ENCODE results near the gene CRYGN.

Gene CRYGN

GRCh38 chr7:151382079-151382885 is 57.7 kb downstream of the CRYGN start:
- no peak for DNase-seq (ENCODE audit: low read depth, low spot score)
- 0 out of 2 replicates have a peak, but pooled peaks cover 3% of the 10 kb centered on the region for H3K36me3 ChIP-seq (ENCODE audit: control insufficient read depth, insufficient read depth, low read length)
- peaks cover 2% of the 10 kb centered on the region; the same call in 1 of the 2 replicates for H3K4me1 ChIP-seq (ENCODE audit: control insufficient read depth, insufficient read depth, low read length)
- H3K27ac ChIP-seq (ENCODE audit: low read length): no peak overlapping the region
- peaks cover 5% of the 10 kb centered on the region; the same call in 1 of the 2 replicates for H3K27me3 ChIP-seq (ENCODE audit: control insufficient read depth, insufficient read depth, low read length)
- no CpG with 5 or more reads among the region's 37 CpGs for WGBS (ENCODE audit: insufficient coverage, insufficient read length)
- H3K4me3 ChIP-seq (ENCODE audit: low read length): peak overlapping the region; percentile 35; the same call in 1 of the 2 replicates
- no peaks in the 10 kb centered on the region for H3K9me3 ChIP-seq (ENCODE audit: control insufficient read depth, insufficient read depth, low read length)

GRCh38 chr7:151381348-151382078 is 58.4 kb downstream of the CRYGN start:
- Histone ChIP-seq H3K4me1 (ENCODE audit: control insufficient read depth, insufficient read depth, low read length) (peaks cover 2% of the 10 kb centered on the region; the same call in 1 of the 2 replicates), H3K4me3 (ENCODE audit: low read length) (peak overlapping the region; percentile 35; the same call in 1 of the 2 replicates), H3K9me3 (ENCODE audit: control insufficient read depth, insufficient read depth, low read length) (no peaks in the 10 kb centered on the region), H3K36me3 (ENCODE audit: control insufficient read depth, insufficient read depth, low read length) (0 out of 2 replicates have a peak, but pooled peaks cover 6% of the 10 kb centered on the region), H3K27me3 (ENCODE audit: control insufficient read depth, insufficient read depth, low read length) (peaks cover 5% of the 10 kb centered on the region; the same call in 1 of the 2 replicates), H3K27ac (ENCODE audit: low read length) (no peak overlapping the region)
- no CpG with 5 or more reads among the region's 83 CpGs for WGBS (ENCODE audit: insufficient coverage, insufficient read length)
- DNase-seq (ENCODE audit: low read depth, low spot score): no peak

DNA sequence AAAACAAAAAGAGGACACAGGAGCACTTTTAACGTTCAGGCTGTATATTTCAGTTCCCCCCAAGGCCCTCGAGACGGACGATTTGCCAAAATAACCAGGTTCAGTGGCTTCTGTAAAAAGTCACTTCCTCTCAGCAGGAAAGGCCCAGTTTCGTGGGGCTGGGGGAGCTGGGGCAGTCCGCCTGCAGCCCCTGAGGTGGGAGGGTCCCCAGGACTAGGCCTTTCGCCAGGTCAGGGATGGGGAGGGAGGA is 58.9 kb downstream of the CRYGN start:
- Histone ChIP-seq H3K9me3 (ENCODE audit: control insufficient read depth, insufficient read depth, low read length) (no peaks in the 10 kb centered on the region), H3K27ac (ENCODE audit: low read length) (no peak overlapping the region), H3K27me3 (ENCODE audit: control insufficient read depth, insufficient read depth, low read length) (peaks cover 5% of the 10 kb centered on the region; the same call in 1 of the 2 replicates), H3K4me1 (ENCODE audit: control insufficient read depth, insufficient read depth, low read length) (peaks cover 2% of the 10 kb centered on the region; the same call in 1 of the 2 replicates), H3K4me3 (ENCODE audit: low read length) (peak overlapping the region; percentile 35; the same call in 1 of the 2 replicates), H3K36me3 (ENCODE audit: control insufficient read depth, insufficient read depth, low read length) (0 out of 2 replicates have a peak, but pooled peaks cover 9% of the 10 kb centered on the region)
- DNase-seq (ENCODE audit: low read depth, low spot score): no peak
- no CpG with 5 or more reads among the region's 7 CpGs for WGBS (ENCODE audit: insufficient coverage, insufficient read length)

- peaks cover 2% of the 10 kb centered on the region; the same call in 1 of the 2 replicates for H3K4me1 ChIP-seq (ENCODE audit: control insufficient read depth, insufficient read depth, low read length)
- no peak overlapping the region for H3K27ac ChIP-seq (ENCODE audit: low read length)
- H3K9me3 ChIP-seq (ENCODE audit: control insufficient read depth, insufficient read depth, low read length): no peaks in the 10 kb centered on the region
- peaks cover 5% of the 10 kb centered on the region; the same call in 1 of the 2 replicates for H3K27me3 ChIP-seq (ENCODE audit: control insufficient read depth, insufficient read depth, low read length)
- WGBS (ENCODE audit: insufficient coverage, insufficient read length): no CpG with 5 or more reads among the region's 32 CpGs
- H3K36me3 ChIP-seq (ENCODE audit: control insufficient read depth, insufficient read depth, low read length): 0 out of 2 replicates have a peak, but pooled peaks cover 9% of the 10 kb centered on the region
- no peak overlapping the region for H3K4me3 ChIP-seq (ENCODE audit: low read length)
- DNase-seq (ENCODE audit: low read depth, low spot score): no peak
These were observed 59.5 kb downstream of the CRYGN start for GRCh38 chr7:151380199-151381097.

DNA sequence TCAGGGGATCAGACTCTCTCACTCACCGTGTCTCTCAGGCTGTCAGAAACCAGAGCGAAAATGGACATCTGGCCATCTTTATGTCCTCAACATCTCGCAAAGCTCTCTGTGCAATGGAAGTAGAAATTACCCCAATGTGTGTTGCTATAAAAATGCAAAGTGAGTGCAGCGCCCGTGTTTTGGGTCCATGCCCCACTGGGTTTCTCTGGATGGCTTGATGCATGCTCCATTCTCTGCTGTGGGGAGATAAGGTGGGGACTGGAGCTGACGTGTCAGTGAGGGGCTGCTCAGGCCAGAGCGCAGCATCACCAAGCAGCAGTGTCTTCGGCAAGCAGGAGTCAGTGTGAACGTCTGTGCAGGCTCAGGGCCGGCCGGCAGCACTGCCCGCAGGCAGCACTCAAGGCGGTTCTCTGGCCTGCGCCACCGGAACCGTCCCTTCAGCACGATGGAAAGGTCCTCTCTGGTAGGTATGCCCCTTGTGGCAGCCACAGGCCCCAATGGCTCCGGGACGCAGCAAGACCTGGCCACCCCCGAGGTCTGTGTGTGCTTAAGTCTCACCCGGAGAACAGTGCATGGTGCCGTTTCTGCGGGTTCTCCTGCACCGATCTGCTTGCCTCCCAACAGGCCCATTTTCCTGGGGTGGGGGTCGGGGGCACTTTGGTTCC is 60.3 kb downstream of the CRYGN start:
- no peak overlapping the region for H3K4me3 ChIP-seq (ENCODE audit: low read length)
- DNase-seq (ENCODE audit: low read depth, low spot score): no peak
- H3K36me3 ChIP-seq (ENCODE audit: control insufficient read depth, insufficient read depth, low read length): 0 out of 2 replicates have a peak, but pooled peaks cover 9% of the 10 kb centered on the region
- no CpG with 5 or more reads among the region's 25 CpGs for WGBS (ENCODE audit: insufficient coverage, insufficient read length)
- H3K27ac ChIP-seq (ENCODE audit: low read length): no peak overlapping the region
- no peaks in the 10 kb centered on the region for H3K9me3 ChIP-seq (ENCODE audit: control insufficient read depth, insufficient read depth, low read length)
- peaks cover 5% of the 10 kb centered on the region; the same call in 1 of the 2 replicates for H3K27me3 ChIP-seq (ENCODE audit: control insufficient read depth, insufficient read depth, low read length)
- H3K4me1 ChIP-seq (ENCODE audit: control insufficient read depth, insufficient read depth, low read length): peaks cover 2% of the 10 kb centered on the region; the same call in 1 of the 2 replicates

DNA sequence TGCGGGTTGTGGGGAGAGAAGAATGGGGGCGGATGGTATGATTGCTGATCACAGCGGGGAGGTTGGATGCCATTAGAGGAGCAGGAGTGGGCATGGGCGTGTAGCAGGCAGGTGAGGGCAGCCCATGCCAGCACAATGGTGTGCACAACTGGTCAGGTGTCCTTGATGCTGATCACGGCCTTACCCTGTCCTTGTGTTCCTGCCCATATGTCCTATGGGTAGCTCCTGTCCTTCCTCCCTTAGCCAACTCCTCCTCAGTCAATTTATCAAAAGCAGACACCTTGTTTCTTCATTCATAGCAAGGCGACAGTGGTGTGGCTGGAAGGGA is 60.8 kb downstream of the CRYGN start:
- Histone ChIP-seq H3K4me3 (ENCODE audit: low read length) (no peak overlapping the region), H3K27me3 (ENCODE audit: control insufficient read depth, insufficient read depth, low read length) (peaks cover 5% of the 10 kb centered on the region; the same call in 1 of the 2 replicates), H3K9me3 (ENCODE audit: control insufficient read depth, insufficient read depth, low read length) (no peaks in the 10 kb centered on the region), H3K4me1 (ENCODE audit: control insufficient read depth, insufficient read depth, low read length) (peaks cover 2% of the 10 kb centered on the region; the same call in 1 of the 2 replicates), H3K36me3 (ENCODE audit: control insufficient read depth, insufficient read depth, low read length) (0 out of 2 replicates have a peak, but pooled peaks cover 9% of the 10 kb centered on the region), H3K27ac (ENCODE audit: low read length) (no peak overlapping the region)
- WGBS (ENCODE audit: insufficient coverage, insufficient read length): no CpG with 5 or more reads among the region's 6 CpGs
- DNase-seq (ENCODE audit: low read depth, low spot score): no peak
